ENCODE results near the gene TGFB1.

TGFB1 gene

GRCh38 chr19:41309180-41310032 lies 44.3 kb downstream of the TGFB1 start:
- peak; percentile 36 for ATAC-seq
- TF ChIP-seq ZC3H10 (CRISPR knock-in tag; IDR thresholded peaks at IDR 0.05) = no peak
- TF ChIP-seq OSR1 (CRISPR knock-in tag; IDR thresholded peaks at IDR 0.05) = no peak
- no peak for TF ChIP-seq ISL1 (CRISPR knock-in tag; IDR thresholded peaks at IDR 0.05)
- TF ChIP-seq ARNTL (CRISPR knock-in tag; IDR thresholded peaks at IDR 0.05; ENCODE audit: borderline replicate concordance, low read depth) = no peak
- TF ChIP-seq GLIS3 (CRISPR knock-in tag; IDR thresholded peaks at IDR 0.05) = no peak
- no peak for TF ChIP-seq ZFP30 (CRISPR knock-in tag; IDR thresholded peaks at IDR 0.05)
- TF ChIP-seq BACH2 (CRISPR knock-in tag; IDR thresholded peaks at IDR 0.05; ENCODE audit: borderline replicate concordance) = no peak
- no peak for TF ChIP-seq ZFP3 (CRISPR knock-in tag; IDR thresholded peaks at IDR 0.05)
- TF ChIP-seq ZNF565 (CRISPR knock-in tag; conservative IDR thresholded peaks at IDR 0.05; ENCODE audit: low read depth) = no peak
- no peak for TF ChIP-seq SNAI2 (CRISPR knock-in tag; IDR thresholded peaks at IDR 0.05)
- TF ChIP-seq ZNF8 (CRISPR knock-in tag; IDR thresholded peaks at IDR 0.05) = no peak
- no peak for TF ChIP-seq CSDC2 (CRISPR knock-in tag; IDR thresholded peaks at IDR 0.05)
- TF ChIP-seq POU6F1 (CRISPR knock-in tag; IDR thresholded peaks at IDR 0.05; ENCODE audit: borderline replicate concordance, low read depth) = no peak
- no peak for TF ChIP-seq PPARA (CRISPR knock-in tag; IDR thresholded peaks at IDR 0.05; ENCODE audit: borderline replicate concordance)
- no peak for TF ChIP-seq TOX (CRISPR knock-in tag; IDR thresholded peaks at IDR 0.05; ENCODE audit: borderline replicate concordance)
- no peak for TF ChIP-seq ESRRG (CRISPR knock-in tag; IDR thresholded peaks at IDR 0.05)
- TF ChIP-seq CREB5 (CRISPR knock-in tag; IDR thresholded peaks at IDR 0.05; ENCODE audit: low read depth) = no peak
- TF ChIP-seq TSHZ2 (CRISPR knock-in tag; IDR thresholded peaks at IDR 0.05) = no peak
- no peak for TF ChIP-seq PATZ1 (CRISPR knock-in tag; IDR thresholded peaks at IDR 0.05; ENCODE audit: borderline replicate concordance)
- TF ChIP-seq TCF4 (CRISPR knock-in tag; IDR thresholded peaks at IDR 0.05; ENCODE audit: borderline replicate concordance) = no peak

- no peak for TF ChIP-seq PATZ1 (CRISPR knock-in tag; IDR thresholded peaks at IDR 0.05; ENCODE audit: borderline replicate concordance)
- no peak for TF ChIP-seq OSR1 (CRISPR knock-in tag; IDR thresholded peaks at IDR 0.05)
- no peak for TF ChIP-seq RARB (CRISPR knock-in tag; IDR thresholded peaks at IDR 0.05)
- TF ChIP-seq ZNF565 (CRISPR knock-in tag; conservative IDR thresholded peaks at IDR 0.05; ENCODE audit: low read depth) = no peak
- TF ChIP-seq TCF4 (CRISPR knock-in tag; IDR thresholded peaks at IDR 0.05; ENCODE audit: borderline replicate concordance) = no peak
- ATAC-seq = peak; percentile 69
Observed at GRCh38 chr19:41308450-41309179, 45.1 kb downstream of the TGFB1 start.
